Stimulated activated CD4-positive, alpha-beta T cell treated with anti-CD3 and anti-CD28 coated beads, TNF-alpha, amount 100 ng/mL, for 4 hours (primary cell): ENCODE results near the gene ARHGAP19.
"Not testable (repeated sequence)": the region's sequence is repeated elsewhere in the genome, so short reads cannot be mapped to it uniquely, and the experiment has no call there.

Experiments used
- DNase-seq, 3 experiments: peaks; one replicate each; pipeline ENCODE4 v3.0.0-alpha.2; 2020; ENCODE audit warnings: low read depth in 3 of 3

The ARHGAP19 gene

GRCh38 chr10:97280783-97281182 lies 11.7 kb downstream of the ARHGAP19 start:
- DNase-seq = no peak

- no peak for DNase-seq
These were observed 13.2 kb downstream of the ARHGAP19 start for GRCh38 chr10:97279121-97279815.

GRCh38 chr10:97278491-97278989 lies 13.9 kb downstream of the ARHGAP19 start:
- DNase-seq = no peak

- DNase-seq = no peak
These were observed 14.9 kb downstream of the ARHGAP19 start for GRCh38 chr10:97277551-97277950.

- DNase-seq = no peak
These were observed 17.6 kb downstream of the ARHGAP19 start for GRCh38 chr10:97274828-97275227.

- no peak for DNase-seq
These were observed 18.7 kb downstream of the ARHGAP19 start for GRCh38 chr10:97273700-97274099.

- no peak for DNase-seq
These were observed 21.8 kb downstream of the ARHGAP19 start for GRCh38 chr10:97270523-97271154.

GRCh38 chr10:97267671-97268070 lies 24.8 kb downstream of the ARHGAP19 start:
- no peak for DNase-seq

- DNase-seq = not testable (repeated sequence)
These were observed 27.3 kb downstream of the ARHGAP19 start for GRCh38 chr10:97265095-97265494.

- no peak for DNase-seq
These were observed 28.5 kb downstream of the ARHGAP19 start for GRCh38 chr10:97263971-97264370.

- no peak for DNase-seq
These were observed 30.8 kb downstream of the ARHGAP19 start for GRCh38 chr10:97261656-97262055.

GRCh38 chr10:97261183-97261582 lies 31.3 kb downstream of the ARHGAP19 start:
- DNase-seq = no peak

GRCh38 chr10:97259119-97259518 lies 33.3 kb downstream of the ARHGAP19 start:
- no peak for DNase-seq

- DNase-seq = no peak
These were observed 36.1 kb downstream of the ARHGAP19 start for GRCh38 chr10:97256356-97256755.

- DNase-seq = no peak
These were observed 36.7 kb downstream of the ARHGAP19 start for GRCh38 chr10:97255512-97256293.

- DNase-seq = no peak
These were observed 37.7 kb downstream of the ARHGAP19 start for GRCh38 chr10:97254694-97255093.

- DNase-seq = no peak
These were observed 41.5 kb downstream of the ARHGAP19 start for GRCh38 chr10:97250952-97251351.

- DNase-seq = no peak
These were observed 48.6 kb downstream of the ARHGAP19 start for GRCh38 chr10:97243836-97244235.

- DNase-seq = no peak
These were observed 53.6 kb downstream of the ARHGAP19 start for GRCh38 chr10:97238855-97239254.

GRCh38 chr10:97235353-97235752 lies 57.1 kb downstream of the ARHGAP19 start:
- no peak for DNase-seq

GRCh38 chr10:97234400-97234799 lies 58.0 kb downstream of the ARHGAP19 start:
- no peak for DNase-seq

- DNase-seq = no peak
These were observed 62.3 kb downstream of the ARHGAP19 start for GRCh38 chr10:97230146-97230545.
